Fibroblast of lung (primary cell): Measurements from ENCODE around the gene MYBPC2. TPM values are rescaled to one million over a fixed set of nuclear protein-coding genes. Genes with fewer than 3 reads are reported as not detected.

Source experiments
- DNase-seq, 2 donors: peaks; one replicate each; pipeline versions ENCODE4 v3.0.0 to v3.0.0-alpha.2; 2010; ENCODE audit warnings: low read depth in 2 of 2
- H2AFZ ChIP-seq: 2 replicates; pipeline ENCODE4 v1.5.1; 2012; ENCODE audit warnings: low read length, control low read depth, inconsistent platforms
- H3K27ac ChIP-seq: 2 replicates; pipeline ENCODE4 v1.5.1; 2011; ENCODE audit warnings: low read length, control low read depth; ENCODE audit not compliant: insufficient read depth
- H3K27me3 ChIP-seq: 2 replicates; pipeline ENCODE4 v1.5.1; 2011; ENCODE audit warnings: mild to moderate bottlenecking, low read length; ENCODE audit not compliant: control insufficient read depth, insufficient read depth
- H3K36me3 ChIP-seq: 2 replicates; pipeline ENCODE4 v1.5.1; 2011; ENCODE audit warnings: low read length; ENCODE audit not compliant: control insufficient read depth, insufficient read depth
- H3K4me1 ChIP-seq: 2 replicates; pipeline ENCODE4 v1.5.1; 2011; ENCODE audit warnings: low read length; ENCODE audit not compliant: control insufficient read depth, insufficient read depth; ENCODE audit errors: extremely low read depth
- H3K4me2 ChIP-seq: 2 replicates; pipeline ENCODE4 v1.5.1; 2011; ENCODE audit warnings: low read length, control low read depth; ENCODE audit not compliant: insufficient read depth; ENCODE audit errors: extremely low read depth
- H3K4me3 ChIP-seq, 4 experiments: fragments of 200-600 bp in 1 of 4; sonication (generic) in 1 of 4; replicated peaks in 1 of 4; 2 replicates each; pipeline ENCODE4 v1.5.1; 2011 to 2016; ENCODE audit warnings: low read length in 4 of 4, low read depth in 3 of 4, mild to moderate bottlenecking in 3 of 4, control low read depth in 2 of 4, inconsistent platforms in 1 of 4, mixed read lengths in 1 of 4; ENCODE audit not compliant: insufficient read depth in 1 of 4; ENCODE audit errors: control extremely low read depth in 1 of 4
- H3K79me2 ChIP-seq: 2 replicates; pipeline ENCODE4 v1.5.1; 2012; ENCODE audit warnings: mild to moderate bottlenecking, low read length, inconsistent platforms; ENCODE audit not compliant: control insufficient read depth, insufficient read depth
- H3K9ac ChIP-seq: 2 replicates; pipeline ENCODE4 v1.5.1; 2011; ENCODE audit warnings: mild to moderate bottlenecking, low read length, control low read depth; ENCODE audit not compliant: insufficient read depth
- H3K9me3 ChIP-seq: 2 replicates; pipeline ENCODE4 v1.5.1; 2012; ENCODE audit warnings: low read depth, low read length; ENCODE audit not compliant: control insufficient read depth, insufficient read depth
- H4K20me1 ChIP-seq: 2 replicates; pipeline ENCODE4 v1.5.1; 2011; ENCODE audit warnings: low read length; ENCODE audit not compliant: control insufficient read depth, insufficient read depth; ENCODE audit errors: extremely low read depth
- CTCF ChIP-seq, 2 donors: IDR thresholded peaks in 1 of 2; conservative IDR thresholded peaks in 1 of 2; 1 replicate in 1 of 2; 2 replicates in 1 of 2; pipeline ENCODE4 v1.5.1; 2011 to 2012; ENCODE audit warnings: low read length in 2 of 2, control low read depth in 1 of 2, inconsistent platforms in 1 of 2, low read depth in 1 of 2, mild to moderate bottlenecking in 1 of 2
- EZH2 ChIP-seq: IDR thresholded peaks from 2 replicates; pipeline ENCODE4 v1.5.1; 2012; ENCODE audit warnings: low read length, control low read depth, mild to moderate bottlenecking; ENCODE audit errors: missing control alignments
- polyA plus RNA-seq, 2 donors: library from polyadenylated mRNA; depleted of rRNA in 1 of 2; stranded (reverse) in 1 of 2; unstranded in 1 of 2; fragments of >200 nt; gene quantifications; 2 replicates each; pipeline ENCODE4 v1.2.1, GENCODE V29; 2011 to 2012; ENCODE audit warnings: missing spikeins in 1 of 2
- total RNA-seq: library from RNA; depleted of rRNA; stranded (reverse); fragments of >200 nt; gene quantifications from 2 replicates; pipeline ENCODE4 v1.2.1, GENCODE V29; 2014

Gene MYBPC2
- total and polyA plus RNA-seq, 2 donors (not counting 1 experiment from before 2014, with no cell fraction given) = under 0.01 TPM; not detected in 1

DNA sequence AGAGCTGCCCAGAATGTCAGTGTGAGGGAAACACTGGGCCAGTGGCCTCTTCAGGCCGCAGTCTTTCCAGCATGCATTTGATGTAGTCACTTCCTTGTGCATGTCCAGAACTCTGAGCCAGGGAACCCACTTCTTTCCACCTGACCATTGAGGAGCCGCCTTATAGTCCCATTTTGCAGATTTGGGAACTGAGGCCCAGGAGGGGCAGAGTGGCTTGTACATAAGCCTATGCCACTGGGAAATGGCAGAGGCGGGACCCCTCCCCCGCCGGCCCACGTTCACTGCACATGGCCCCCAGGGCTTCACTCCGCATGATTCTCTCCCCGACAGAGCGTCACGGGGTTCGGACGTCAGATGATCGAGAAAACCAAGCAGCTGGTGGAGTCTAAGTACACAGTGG, 19.6 kb upstream of the MYBPC2 start:
- Histone ChIP-seq H2AFZ (no peak overlapping the region), H3K27me3 (no peaks in the 10 kb centered on the region), H3K36me3 (no peaks in the 10 kb centered on the region), H3K9ac (no peak overlapping the region), H3K4me2 (no peak overlapping the region), H3K9me3 (no peaks in the 10 kb centered on the region), H3K79me2 (no peaks in the 10 kb centered on the region), H3K4me1 (no peaks in the 10 kb centered on the region), H3K27ac (no peak overlapping the region), H3K4me3 (no peak overlapping the region), H4K20me1 (no peaks in the 10 kb centered on the region)
- TF ChIP-seq EZH2 = no peak
- TF ChIP-seq CTCF (conservative IDR thresholded peaks at IDR 0.05 in 1 of 2, IDR thresholded peaks at IDR 0.05 in 1 of 2; ENCODE audit: low read depth in 1 of 2, low read length in 2 of 2) = no peak
- no peak for DNase-seq

- no peaks in the 10 kb centered on the region for H3K27me3 ChIP-seq
- no peaks in the 10 kb centered on the region for H3K36me3 ChIP-seq
- no peak overlapping the region for H3K4me2 ChIP-seq
- H3K4me3 ChIP-seq = no peak overlapping the region
- TF ChIP-seq CTCF (conservative IDR thresholded peaks at IDR 0.05 in 1 of 2, IDR thresholded peaks at IDR 0.05 in 1 of 2; ENCODE audit: low read depth in 1 of 2, low read length in 2 of 2) (no peak), EZH2 (no peak)
- H3K27ac ChIP-seq = no peak overlapping the region
- no peaks in the 10 kb centered on the region for H3K4me1 ChIP-seq
- H2AFZ ChIP-seq = no peak overlapping the region
- no peaks in the 10 kb centered on the region for H4K20me1 ChIP-seq
- no peak for DNase-seq
- H3K79me2 ChIP-seq = no peaks in the 10 kb centered on the region
- H3K9me3 ChIP-seq = no peaks in the 10 kb centered on the region
- no peak overlapping the region for H3K9ac ChIP-seq
Observed at GRCh38 chr19:50413531-50413930, 19.2 kb upstream of the MYBPC2 start.

- Histone ChIP-seq H3K4me3 (no peak overlapping the region), H3K79me2 (no peaks in the 10 kb centered on the region), H3K36me3 (no peaks in the 10 kb centered on the region), H3K9ac (no peak overlapping the region), H3K9me3 (no peaks in the 10 kb centered on the region), H3K4me2 (no peak overlapping the region), H3K27ac (no peak overlapping the region), H3K4me1 (no peaks in the 10 kb centered on the region), H3K27me3 (peaks cover 4% of the 10 kb centered on the region), H4K20me1 (no peaks in the 10 kb centered on the region), H2AFZ (no peak overlapping the region)
- peak; percentile 39 to 55 for DNase-seq
- TF ChIP-seq CTCF (conservative IDR thresholded peaks at IDR 0.05 in 1 of 2, IDR thresholded peaks at IDR 0.05 in 1 of 2; ENCODE audit: low read depth in 1 of 2, low read length in 2 of 2) (peak; percentile 73 to 84), EZH2 (no peak)
Observed at GRCh38 chr19:50414864-50415660, 17.6 kb upstream of the MYBPC2 start.
